Ectodermal cell (in vitro differentiated cells): ENCODE results near the gene COX8C.

ENCODE experiments used
- H3K27ac ChIP-seq: 2 replicates; pipeline ENCODE4 v1.7.0; 2013; ENCODE audit warnings: mild to moderate bottlenecking, low read depth, low read length; ENCODE audit not compliant: insufficient read depth, poor library complexity, severe bottlenecking
- H3K27me3 ChIP-seq: 2 replicates; pipeline ENCODE4 v1.7.0; 2013; ENCODE audit warnings: mild to moderate bottlenecking, low read length; ENCODE audit not compliant: insufficient read depth, control insufficient read depth, poor library complexity, severe bottlenecking
- H3K36me3 ChIP-seq: one replicate; pipeline ENCODE4 v1.7.0; 2013; ENCODE audit warnings: low read length; ENCODE audit not compliant: control insufficient read depth, insufficient read depth
- H3K4me1 ChIP-seq: one replicate; pipeline ENCODE4 v1.7.0; 2013; ENCODE audit warnings: low read length; ENCODE audit not compliant: control insufficient read depth, insufficient read depth
- H3K4me3 ChIP-seq: 2 replicates; pipeline ENCODE4 v1.7.0; 2013; ENCODE audit warnings: low read depth, low read length, control low read depth; ENCODE audit not compliant: insufficient read depth
- H3K9me3 ChIP-seq: 2 replicates; pipeline ENCODE4 v1.7.0; 2013; ENCODE audit warnings: mild to moderate bottlenecking, low read length, moderate library complexity; ENCODE audit not compliant: control insufficient read depth
- WGBS, 2 experiments: methylation state at CpG; one replicate each; pipeline ENCODE4 v1.1.7; 2013; ENCODE audit warnings: missing lambda C conversion rate in 2 of 2; 5-methylcytosine and 5-hydroxymethylcytosine counted together

COX8C gene

GRCh38 chr14:93308686-93309345, 38.2 kb upstream of the COX8C start:
- Histone ChIP-seq H3K27me3 (no peaks in the 10 kb centered on the region), H3K27ac (no peak overlapping the region), H3K4me3 (no peak overlapping the region), H3K4me1 (no peaks in the 10 kb centered on the region), H3K9me3 (no peaks in the 10 kb centered on the region), H3K36me3 (no peaks in the 10 kb centered on the region)
- 85 to 88% methylated on average over 2 of the region's 2 CpGs for WGBS, 2 experiments

DNA sequence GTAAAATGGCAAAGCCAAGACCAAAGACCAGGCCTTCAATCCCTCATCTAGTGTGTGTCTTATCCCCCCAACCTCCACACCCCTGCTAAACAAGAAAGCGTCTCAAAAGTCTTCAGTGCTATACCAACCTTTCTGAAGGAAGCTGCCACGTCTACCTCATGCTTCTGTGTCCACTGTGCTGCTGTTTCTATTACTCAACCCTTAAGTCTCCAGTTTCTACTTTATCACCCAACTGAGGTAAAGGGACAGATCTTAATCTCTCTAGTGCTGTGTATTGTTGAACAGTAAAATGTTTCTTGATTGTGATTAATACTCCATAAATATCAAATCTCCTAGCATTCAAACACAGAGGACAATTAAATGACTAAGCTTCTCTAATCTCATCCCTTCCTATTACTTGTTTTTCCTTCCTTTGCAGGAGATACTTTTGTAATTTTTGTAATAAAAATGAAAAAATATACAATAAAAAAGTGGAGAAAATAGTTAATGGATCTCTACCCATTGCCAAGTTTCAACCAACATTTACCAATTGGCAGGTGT, 37.5 kb upstream of the COX8C start:
- Histone ChIP-seq H3K4me3 (no peak overlapping the region), H3K27ac (no peak overlapping the region), H3K36me3 (no peaks in the 10 kb centered on the region), H3K9me3 (no peaks in the 10 kb centered on the region), H3K4me1 (no peaks in the 10 kb centered on the region), H3K27me3 (no peaks in the 10 kb centered on the region)
- WGBS, 2 experiments = 90 to 93% methylated on average over 2 of the region's 2 CpGs

DNA sequence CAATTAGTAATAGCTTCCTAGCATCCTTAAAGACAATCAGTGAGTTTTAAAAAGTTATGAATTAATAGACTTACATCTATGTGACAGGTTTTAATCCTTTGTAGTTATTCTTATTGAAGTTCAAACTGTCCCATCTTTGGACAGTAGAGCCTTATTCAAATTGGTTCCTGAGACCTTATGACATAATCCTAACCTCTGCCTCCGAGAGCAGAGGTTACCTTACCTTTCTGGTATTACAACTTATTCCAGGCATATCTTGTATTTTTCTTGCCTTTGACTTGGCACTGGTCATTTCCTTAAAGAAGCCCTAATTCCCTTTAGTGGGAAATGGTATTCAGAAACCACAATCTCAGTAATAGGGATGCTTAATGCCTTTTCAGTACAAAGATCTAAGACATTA, 35.9 kb upstream of the COX8C start:
- Histone ChIP-seq H3K9me3 (no peaks in the 10 kb centered on the region), H3K36me3 (no peaks in the 10 kb centered on the region), H3K4me1 (no peaks in the 10 kb centered on the region), H3K4me3 (no peak overlapping the region), H3K27me3 (no peaks in the 10 kb centered on the region), H3K27ac (no peak overlapping the region)
- WGBS, 2 experiments = 93 to 100% methylated on average over 1 of the region's 1 CpG

DNA sequence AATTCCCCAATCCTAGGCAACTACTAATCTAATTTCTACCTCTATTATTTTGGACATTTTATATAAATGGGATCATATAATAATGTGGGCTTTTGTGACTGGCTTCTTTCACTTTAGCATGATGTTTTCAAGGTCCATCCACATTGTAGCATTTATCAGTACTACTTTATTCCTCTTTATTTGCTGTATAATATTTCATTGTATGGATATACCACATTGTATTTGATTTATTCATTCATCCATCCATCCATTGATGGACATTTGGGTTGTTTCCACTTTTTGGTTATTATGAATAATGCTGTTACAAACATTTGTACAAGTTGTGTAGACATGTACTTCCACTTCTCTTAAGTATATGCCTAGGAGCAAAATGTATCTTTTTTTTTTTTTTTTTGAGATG, 31.4 kb upstream of the COX8C start:
- Histone ChIP-seq H3K36me3 (no peaks in the 10 kb centered on the region), H3K27me3 (no peaks in the 10 kb centered on the region), H3K4me1 (no peaks in the 10 kb centered on the region), H3K4me3 (no peak overlapping the region), H3K9me3 (no peaks in the 10 kb centered on the region), H3K27ac (no peak overlapping the region)

DNA sequence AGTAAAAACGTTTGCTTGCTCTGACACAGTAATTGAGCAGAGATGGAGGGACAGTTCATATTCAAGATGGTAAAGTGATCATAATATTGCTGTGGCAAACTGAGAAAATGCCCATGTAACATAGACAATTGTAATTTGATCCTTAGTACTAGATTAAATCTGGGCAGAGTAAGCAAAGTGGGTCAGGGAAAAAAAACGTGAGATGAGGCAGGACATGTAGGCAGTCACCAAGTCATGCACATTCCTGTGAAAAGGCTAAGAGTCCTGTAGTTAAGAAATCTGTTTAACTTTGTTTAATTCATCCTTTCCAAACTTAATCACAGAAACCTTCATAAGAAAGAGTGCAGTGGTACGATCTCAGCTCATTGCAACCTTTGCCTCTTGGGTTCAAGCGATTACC, 30.3 kb upstream of the COX8C start:
- Histone ChIP-seq H3K27ac (no peak overlapping the region), H3K27me3 (no peaks in the 10 kb centered on the region), H3K36me3 (no peaks in the 10 kb centered on the region), H3K9me3 (no peaks in the 10 kb centered on the region), H3K4me3 (no peak overlapping the region), H3K4me1 (no peaks in the 10 kb centered on the region)
- 86 to 92% methylated on average over 4 of the region's 4 CpGs for WGBS, 2 experiments

- Histone ChIP-seq H3K27ac (no peak overlapping the region), H3K27me3 (no peaks in the 10 kb centered on the region), H3K36me3 (no peaks in the 10 kb centered on the region), H3K4me1 (no peaks in the 10 kb centered on the region), H3K9me3 (no peaks in the 10 kb centered on the region), H3K4me3 (no peak overlapping the region)
- WGBS, 2 experiments = 96 to 98% methylated on average over 5 to 6 of the region's 7 CpGs
Observed at GRCh38 chr14:93317210-93317874, 29.6 kb upstream of the COX8C start.

- WGBS, 2 experiments = 90 to 93% methylated on average over 4 to 6 of the region's 6 CpGs
- Histone ChIP-seq H3K9me3 (no peaks in the 10 kb centered on the region), H3K27ac (no peak overlapping the region)
Observed at GRCh38 chr14:93317875-93318807, 28.8 kb upstream of the COX8C start.

GRCh38 chr14:93318927-93319326, 28.1 kb upstream of the COX8C start:
- Histone ChIP-seq H3K4me1 (no peaks in the 10 kb centered on the region), H3K27me3 (no peaks in the 10 kb centered on the region), H3K9me3 (no peaks in the 10 kb centered on the region), H3K27ac (no peak overlapping the region), H3K4me3 (no peak overlapping the region), H3K36me3 (no peaks in the 10 kb centered on the region)
- 72% methylated on average over 5 of the region's 5 CpGs for WGBS, 2 experiments

More at GRCh38 chr14:93317875-93318807, 28.8 kb upstream of the COX8C start:
- H3K4me3 ChIP-seq = no peak overlapping the region
- H3K36me3 ChIP-seq = no peaks in the 10 kb centered on the region
- H3K27me3 ChIP-seq = no peaks in the 10 kb centered on the region
- H3K4me1 ChIP-seq = no peaks in the 10 kb centered on the region

- 94 to 100% methylated on average over 2 of the region's 2 CpGs for WGBS, 2 experiments
- H3K27ac ChIP-seq = no peak overlapping the region
- H3K4me1 ChIP-seq = no peaks in the 10 kb centered on the region
- no peaks in the 10 kb centered on the region for H3K36me3 ChIP-seq
- no peak overlapping the region for H3K4me3 ChIP-seq
- H3K27me3 ChIP-seq = no peaks in the 10 kb centered on the region
- H3K9me3 ChIP-seq = no peaks in the 10 kb centered on the region
Observed at GRCh38 chr14:93319494-93319893, 27.5 kb upstream of the COX8C start.

GRCh38 chr14:93319958-93320357, 27.0 kb upstream of the COX8C start:
- Histone ChIP-seq H3K36me3 (no peaks in the 10 kb centered on the region), H3K9me3 (no peaks in the 10 kb centered on the region), H3K4me3 (no peak overlapping the region), H3K27ac (no peak overlapping the region), H3K4me1 (no peaks in the 10 kb centered on the region), H3K27me3 (no peaks in the 10 kb centered on the region)
- WGBS, 2 experiments = 92 to 94% methylated on average over 1 of the region's 1 CpG
